Naive thymus-derived CD8-positive, alpha-beta T cell (primary cell): ENCODE data around the gene OR6B1. TPM values are rescaled to one million over a fixed set of nuclear protein-coding genes. Genes with fewer than 3 reads are reported as not detected.

Source experiments
- ATAC-seq, 2 donors: fragments of 150-1000 bp; cut with Tn5 transposase in 1 of 2; sonication (Bioruptor Pico), chemical (Tn5 transposase) in 1 of 2; 1 replicate in 1 of 2; 2 replicates in 1 of 2; pipeline ENCODE4 v1.10.0; 2021; ENCODE audit warnings: mild to moderate bottlenecking in 2 of 2, moderate library complexity in 2 of 2
- POLR2A ChIA-PET: fragments of 350-600 bp; sonication (Branson Sonifier 250); formaldehyde crosslinking; loops from one replicate; lab custom pipeline; 2021; ENCODE audit warnings: antibody characterized with exemption; lab: Charles Lee
- DNase-seq, 10 donors: peaks; one replicate each; pipeline versions ENCODE4 v3.0.0 to v3.0.0-alpha.2; 2020 to 2022
- H3K27ac Mint-ChIP-seq, 10 donors: one replicate each; pipeline ENCODE4 v1.8.0; 2020 to 2022; ENCODE audit warnings: mild to moderate bottlenecking in 10 of 10, mixed read lengths in 10 of 10, moderate library complexity in 4 of 10, inconsistent platforms in 1 of 10
- H3K27me3 Mint-ChIP-seq, 5 donors: one replicate each; pipeline ENCODE4 v1.8.0; 2021 to 2022; ENCODE audit warnings: mixed read lengths in 5 of 5
- H3K36me3 Mint-ChIP-seq, 3 donors: one replicate each; pipeline ENCODE4 v1.8.0; 2020 to 2022; ENCODE audit warnings: mixed read lengths in 3 of 3, mild to moderate bottlenecking in 2 of 3, inconsistent platforms in 1 of 3
- H3K4me1 Mint-ChIP-seq, 4 donors: one replicate each; pipeline ENCODE4 v1.8.0; 2021 to 2022; ENCODE audit warnings: mixed read lengths in 4 of 4
- H3K4me3 Mint-ChIP-seq, 10 donors: one replicate each; pipeline ENCODE4 v1.8.0; 2020 to 2022; ENCODE audit warnings: mild to moderate bottlenecking in 10 of 10, mixed read lengths in 10 of 10, moderate library complexity in 6 of 10, inconsistent platforms in 1 of 10
- H3K9me3 Mint-ChIP-seq, 9 donors: one replicate each; pipeline ENCODE4 v1.8.0; 2020 to 2022; ENCODE audit warnings: mixed read lengths in 9 of 9, mild to moderate bottlenecking in 3 of 9, inconsistent platforms in 1 of 9, moderate library complexity in 1 of 9
- polyA plus RNA-seq, 3 donors: library from polyadenylated mRNA; unstranded; fragments of 300-500 nt; fragmentation: Illumina TruSeq; gene quantifications; one replicate each; pipeline ENCODE4 v1.2.3, GENCODE V29; 2021
- total RNA-seq, 8 experiments: library from RNA in 2 of 8; stranded (reverse) in 2 of 8; gene quantifications; one replicate each; pipeline ENCODE4 v1.2.3 and lab custom pipeline; 2021 to 2026

Gene OR6B1
- not detected for total RNA-seq
- polyA plus RNA-seq: not detected
- 0 reads per million in 6 experiments for total RNA-seq (lab: John Stamatoyannopoulos, UW)

GRCh38 chr7:144000020-144000419 is at the start of gene OR6B1:
Gene OR6B1, plus strand, starts transcription at chr7:144000320. Its CDS starts 3,677 bp downstream, at chr7:144003997.
- Mint-ChIP-seq H3K27ac (no peak within 1 kb of the TSS), H3K27me3 (peaks cover 2 to 19% (median 8%) of the 10 kb centered on the region in 5 donors), H3K4me1 (no peaks in the 10 kb centered on the region), H3K4me3 (no peak within 1 kb of the TSS), H3K36me3 (no peaks in the 10 kb centered on the region), H3K9me3 (peaks cover 0 to 2% (median 0%) of the 10 kb centered on the region in 9 donors)
- ATAC-seq (no peak), DNase-seq (no peak)
- POLR2A ChIA-PET: no interaction called here

GRCh38 chr7:143953421-143953820 is 46.7 kb upstream of the OR6B1 start:
- DNase-seq (no peak), ATAC-seq (no peak)
- POLR2A ChIA-PET: no interaction called here
- H3K4me1 Mint-ChIP-seq: no peaks in the 10 kb centered on the region
- peaks cover 0 to 3% (median 0%) of the 10 kb centered on the region in 9 donors for H3K9me3 Mint-ChIP-seq
- H3K27me3 Mint-ChIP-seq: peaks cover 18 to 68% (median 27%) of the 10 kb centered on the region in 5 donors
- H3K36me3 Mint-ChIP-seq: peaks cover 0 to 8% (median 2%) of the 10 kb centered on the region in 3 donors
- no peak overlapping the region for H3K4me3 Mint-ChIP-seq
- H3K27ac Mint-ChIP-seq: no peak overlapping the region

GRCh38 chr7:143954135-143954534 is 46.0 kb upstream of the OR6B1 start:
- peaks cover 0 to 3% (median 0%) of the 10 kb centered on the region in 9 donors for H3K9me3 Mint-ChIP-seq
- H3K27ac Mint-ChIP-seq: no peak overlapping the region
- no peak for DNase-seq
- H3K4me3 Mint-ChIP-seq: no peak overlapping the region
- peaks cover 0 to 3% (median 2%) of the 10 kb centered on the region in 3 donors for H3K36me3 Mint-ChIP-seq
- peaks cover 17 to 66% (median 22%) of the 10 kb centered on the region in 5 donors for H3K27me3 Mint-ChIP-seq
- no peaks in the 10 kb centered on the region for H3K4me1 Mint-ChIP-seq
- no peak for ATAC-seq
- POLR2A ChIA-PET: no interaction called here

GRCh38 chr7:143954544-143954943 is 45.6 kb upstream of the OR6B1 start, which contains the start of gene OR2F1:
Gene OR2F1, plus strand, starts transcription at chr7:143954844. Its CDS starts 5,127 bp downstream, at chr7:143959971.
- POLR2A ChIA-PET: no interaction called here
- DNase-seq: no peak

DNA sequence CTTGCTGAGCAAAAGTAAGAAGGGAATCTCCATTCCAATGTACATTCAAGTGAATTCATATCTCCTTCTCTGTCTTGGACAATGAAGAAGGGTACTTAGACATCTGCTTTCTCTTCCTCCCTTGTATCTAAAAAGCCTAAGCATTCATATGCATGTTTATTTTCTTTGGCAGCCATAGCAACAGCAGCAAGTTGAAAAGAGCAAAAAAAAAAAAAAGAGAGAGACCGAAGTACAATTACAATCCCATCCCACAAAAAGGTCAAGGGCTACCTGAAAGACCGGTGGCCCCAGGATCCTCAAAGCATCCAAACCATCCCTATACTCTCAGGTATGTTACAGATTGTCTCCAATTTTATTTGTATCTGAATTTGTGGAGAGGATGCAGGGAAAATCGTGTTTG is 41.3 kb upstream of the OR6B1 start:
- H3K36me3 Mint-ChIP-seq: no peaks in the 10 kb centered on the region
- ATAC-seq: no peak
- no peak for DNase-seq
- peaks cover 17 to 69% (median 20%) of the 10 kb centered on the region in 5 donors for H3K27me3 Mint-ChIP-seq
- POLR2A ChIA-PET: no interaction called here
- no peaks in the 10 kb centered on the region for H3K9me3 Mint-ChIP-seq
- H3K4me1 Mint-ChIP-seq: no peaks in the 10 kb centered on the region
- H3K27ac Mint-ChIP-seq: no peak overlapping the region
- H3K4me3 Mint-ChIP-seq: no peak overlapping the region

More at GRCh38 chr7:143954544-143954943, 45.6 kb upstream of the OR6B1 start, which contains the start of gene OR2F1:
- Mint-ChIP-seq H3K9me3 (no peaks in the 10 kb centered on the region), H3K27ac (no peak within 1 kb of the TSS), H3K4me3 (no peak within 1 kb of the TSS), H3K4me1 (no peaks in the 10 kb centered on the region), H3K36me3 (no peaks in the 10 kb centered on the region), H3K27me3 (peaks cover 14 to 66% (median 19%) of the 10 kb centered on the region in 5 donors)
- no peak for ATAC-seq

- no peaks in the 10 kb centered on the region for H3K9me3 Mint-ChIP-seq
- H3K4me1 Mint-ChIP-seq: no peaks in the 10 kb centered on the region
- peaks cover 12 to 60% (median 16%) of the 10 kb centered on the region in 5 donors for H3K27me3 Mint-ChIP-seq
- ATAC-seq (no peak), DNase-seq (no peak)
- H3K4me3 Mint-ChIP-seq: no peak overlapping the region
- H3K36me3 Mint-ChIP-seq: no peaks in the 10 kb centered on the region
- POLR2A ChIA-PET: no interaction called here
- H3K27ac Mint-ChIP-seq: no peak overlapping the region
Observed at GRCh38 chr7:143960813-143961610, 39.1 kb upstream of the OR6B1 start.

GRCh38 chr7:143965280-143965679 is 34.8 kb upstream of the OR6B1 start:
- Mint-ChIP-seq H3K4me3 (no peak overlapping the region), H3K27ac (no peak overlapping the region), H3K9me3 (no peaks in the 10 kb centered on the region), H3K4me1 (no peaks in the 10 kb centered on the region), H3K27me3 (peaks cover 11 to 26% (median 16%) of the 10 kb centered on the region in 5 donors), H3K36me3 (no peaks in the 10 kb centered on the region)
- no peak for DNase-seq
- POLR2A ChIA-PET: no interaction called here
- no peak for ATAC-seq

DNA sequence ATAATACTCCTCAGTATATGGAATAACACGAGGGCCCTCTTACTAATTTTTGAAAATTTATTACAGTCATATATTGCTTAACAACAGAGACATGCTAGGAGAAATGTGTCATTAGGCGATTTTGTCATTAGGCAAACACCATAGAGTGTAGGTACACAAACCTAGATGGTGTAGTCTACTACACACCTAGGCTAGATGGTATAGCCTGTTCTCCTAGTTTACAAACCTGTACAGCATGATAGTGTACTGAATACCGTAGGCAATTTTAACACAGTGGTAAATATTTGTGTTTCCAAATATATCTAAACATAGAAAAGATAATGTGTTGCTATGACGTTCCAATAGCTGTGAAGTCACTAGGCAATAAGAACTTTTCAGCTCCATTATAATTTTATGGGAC is 32.7 kb upstream of the OR6B1 start:
- POLR2A ChIA-PET: no interaction called here
- H3K36me3 Mint-ChIP-seq: peaks cover 0 to 6% (median 0%) of the 10 kb centered on the region in 3 donors
- peaks cover 6 to 23% (median 13%) of the 10 kb centered on the region in 5 donors for H3K27me3 Mint-ChIP-seq
- H3K4me3 Mint-ChIP-seq: no peak overlapping the region
- DNase-seq: no peak
- H3K27ac Mint-ChIP-seq: no peak overlapping the region
- no peaks in the 10 kb centered on the region for H3K4me1 Mint-ChIP-seq
- ATAC-seq: no peak
- H3K9me3 Mint-ChIP-seq: peaks cover 0 to 10% (median 0%) of the 10 kb centered on the region in 9 donors

- no peaks in the 10 kb centered on the region for H3K4me1 Mint-ChIP-seq
- ATAC-seq (no peak), DNase-seq (no peak)
- POLR2A ChIA-PET: no interaction called here
- peaks cover 0 to 6% (median 0%) of the 10 kb centered on the region in 3 donors for H3K36me3 Mint-ChIP-seq
- peaks cover 4 to 10% (median 7%) of the 10 kb centered on the region in 5 donors for H3K27me3 Mint-ChIP-seq
- no peak overlapping the region for H3K4me3 Mint-ChIP-seq
- H3K27ac Mint-ChIP-seq: no peak overlapping the region
- H3K9me3 Mint-ChIP-seq: peaks cover 0 to 10% (median 0%) of the 10 kb centered on the region in 9 donors
Observed at GRCh38 chr7:143973870-143974416, 26.2 kb upstream of the OR6B1 start.

GRCh38 chr7:143974459-143974858 is 25.7 kb upstream of the OR6B1 start:
- POLR2A ChIA-PET: no interaction called here

DNA sequence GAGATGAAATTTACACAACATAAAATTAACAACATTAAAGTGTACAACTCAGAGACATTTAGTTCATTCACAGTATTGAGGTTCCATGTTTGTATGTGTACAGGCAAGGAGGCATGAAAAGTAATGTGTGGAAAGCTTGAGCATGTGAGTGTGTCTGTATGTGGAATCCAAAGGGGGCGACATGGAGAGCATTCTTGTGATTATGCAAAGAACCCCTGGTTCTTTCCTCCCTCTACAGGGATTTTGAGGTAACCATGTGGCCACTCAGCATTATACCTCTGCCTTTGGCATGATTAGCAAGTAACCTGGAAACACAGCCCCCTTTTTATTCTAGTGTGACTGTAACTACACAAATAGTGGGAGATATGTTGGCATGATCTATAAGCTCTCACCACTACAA is 24.5 kb upstream of the OR6B1 start:
- H3K4me1 Mint-ChIP-seq: no peaks in the 10 kb centered on the region
- peaks cover 0 to 10% (median 0%) of the 10 kb centered on the region in 9 donors for H3K9me3 Mint-ChIP-seq
- no peak overlapping the region for H3K27ac Mint-ChIP-seq
- peaks cover 2 to 10% (median 5%) of the 10 kb centered on the region in 5 donors for H3K27me3 Mint-ChIP-seq
- ATAC-seq: no peak
- no peak overlapping the region for H3K4me3 Mint-ChIP-seq
- DNase-seq: no peak
- POLR2A ChIA-PET: no interaction called here
- peaks cover 0 to 6% (median 0%) of the 10 kb centered on the region in 3 donors for H3K36me3 Mint-ChIP-seq

More at GRCh38 chr7:143974459-143974858, 25.7 kb upstream of the OR6B1 start:
- DNase-seq (no peak), ATAC-seq (no peak)
- H3K36me3 Mint-ChIP-seq: peaks cover 0 to 6% (median 0%) of the 10 kb centered on the region in 3 donors
- peaks cover 4 to 10% (median 7%) of the 10 kb centered on the region in 5 donors for H3K27me3 Mint-ChIP-seq
- H3K4me3 Mint-ChIP-seq: no peak overlapping the region
- H3K4me1 Mint-ChIP-seq: no peaks in the 10 kb centered on the region
- no peak overlapping the region for H3K27ac Mint-ChIP-seq
- H3K9me3 Mint-ChIP-seq: peaks cover 0 to 10% (median 0%) of the 10 kb centered on the region in 9 donors

DNA sequence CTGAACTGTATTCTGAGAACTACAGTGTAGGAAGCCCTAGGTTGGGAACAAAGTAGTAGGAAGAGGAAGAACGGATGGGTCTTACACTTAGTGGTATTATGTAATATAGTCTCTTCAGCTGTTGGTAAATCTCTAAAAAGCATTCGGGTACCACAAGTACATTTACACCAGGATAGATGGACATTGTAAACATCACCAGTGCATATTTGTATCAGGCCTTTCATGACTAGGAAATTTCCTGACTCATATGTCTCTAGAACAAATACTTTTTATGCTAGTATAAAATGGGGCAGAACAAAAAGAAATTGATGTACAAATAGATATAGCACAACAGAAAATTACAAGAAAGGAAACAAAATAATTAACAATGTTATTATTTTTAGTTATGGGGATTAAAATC is 21.5 kb upstream of the OR6B1 start:
- no peak overlapping the region for H3K4me3 Mint-ChIP-seq
- POLR2A ChIA-PET: no interaction called here
- H3K27ac Mint-ChIP-seq: no peak overlapping the region
- DNase-seq (no peak), ATAC-seq (no peak)
- H3K4me1 Mint-ChIP-seq: no peaks in the 10 kb centered on the region
- H3K9me3 Mint-ChIP-seq: peaks cover 0 to 2% (median 0%) of the 10 kb centered on the region in 9 donors
- peaks cover 0 to 9% (median 6%) of the 10 kb centered on the region in 5 donors for H3K27me3 Mint-ChIP-seq
- H3K36me3 Mint-ChIP-seq: no peaks in the 10 kb centered on the region

DNA sequence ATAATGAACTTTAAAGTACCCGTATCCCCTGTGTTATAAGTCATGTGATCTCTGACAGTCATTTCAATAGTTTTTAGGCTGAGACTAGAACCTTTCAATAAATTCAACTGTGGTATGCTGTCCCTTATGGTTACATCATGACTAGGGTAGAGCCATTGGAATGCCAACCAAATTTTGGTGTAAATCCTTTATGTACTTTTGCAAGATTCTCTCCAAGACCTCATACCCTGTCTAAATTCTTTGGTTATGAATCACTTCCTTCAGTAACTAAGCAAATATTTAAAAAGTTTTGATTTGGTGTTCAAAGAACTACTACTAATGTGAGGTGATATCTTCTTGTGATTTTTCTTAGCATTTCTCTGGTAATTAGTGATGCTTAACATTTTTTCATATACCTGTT is 20.8 kb upstream of the OR6B1 start:
- ATAC-seq (no peak), DNase-seq (no peak)
- Mint-ChIP-seq H3K4me1 (no peaks in the 10 kb centered on the region), H3K4me3 (no peak overlapping the region), H3K36me3 (no peaks in the 10 kb centered on the region), H3K27ac (no peak overlapping the region), H3K27me3 (peaks cover 0 to 9% (median 6%) of the 10 kb centered on the region in 5 donors), H3K9me3 (peaks cover 0 to 2% (median 0%) of the 10 kb centered on the region in 9 donors)
- POLR2A ChIA-PET: interaction anchor here (0.5 kb wide), 1 partner anchor 78 kb away, joined by 3 read pairs; the partner anchor contains the start of gene TCAF1
